GDM1 (cell line): ENCODE data around the gene CPNE8.
A peak's percentile ranks its signal among the peaks of the same experiment; 100 is the strongest.

ENCODE experiments used
- DNase-seq: peaks from one replicate; lab custom pipeline; 2025; lab: John Stamatoyannopoulos, UW

Gene CPNE8

DNA sequence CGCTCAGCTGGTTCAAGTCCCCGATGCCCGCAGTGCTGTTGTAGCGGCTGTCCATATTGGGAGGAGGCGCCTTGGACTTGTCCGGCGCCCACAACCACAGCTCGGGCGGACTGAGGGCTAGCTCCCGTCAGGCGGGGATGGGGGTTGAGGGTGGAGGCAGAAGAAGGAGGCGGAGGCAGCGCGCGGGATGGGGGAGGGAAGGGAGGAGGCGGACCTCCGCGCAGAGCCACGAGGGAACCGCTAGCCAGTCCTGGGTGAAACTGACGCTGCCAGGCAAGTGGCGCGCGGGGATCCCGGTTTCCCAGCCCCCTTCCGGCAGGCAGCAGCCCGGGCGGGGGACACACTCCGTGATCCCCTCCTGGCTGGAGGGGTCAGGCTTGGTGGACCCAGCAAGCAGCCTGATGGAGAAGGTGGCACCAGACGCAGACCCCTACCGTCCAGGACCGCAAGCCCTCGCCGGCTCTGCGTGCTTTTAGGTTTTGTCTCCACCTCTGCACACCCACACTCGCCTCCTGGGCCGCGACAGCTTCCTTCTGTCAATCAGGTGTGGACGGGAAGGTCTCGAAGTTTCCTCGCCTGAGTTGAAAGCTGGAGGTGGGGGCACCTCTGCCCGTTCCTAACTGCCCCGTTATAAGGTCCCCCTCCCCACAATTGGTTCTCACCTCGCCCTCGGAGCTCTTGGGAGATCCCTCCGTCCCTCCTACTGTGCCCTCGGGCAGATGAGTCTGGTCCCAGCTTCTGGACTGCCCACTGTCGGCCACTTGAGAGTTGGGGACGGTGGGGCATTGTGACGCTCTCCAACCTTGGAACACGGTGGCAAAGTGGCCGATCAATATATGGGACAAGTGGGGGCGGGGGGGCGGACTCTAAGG lies at the start of gene CPNE8:
Gene CPNE8, minus strand, starts transcription at position 112 of the 872 bp plus-strand sequence. Its CDS starts 57 bp downstream, at position 55.
- DNase-seq = no peak

DNA sequence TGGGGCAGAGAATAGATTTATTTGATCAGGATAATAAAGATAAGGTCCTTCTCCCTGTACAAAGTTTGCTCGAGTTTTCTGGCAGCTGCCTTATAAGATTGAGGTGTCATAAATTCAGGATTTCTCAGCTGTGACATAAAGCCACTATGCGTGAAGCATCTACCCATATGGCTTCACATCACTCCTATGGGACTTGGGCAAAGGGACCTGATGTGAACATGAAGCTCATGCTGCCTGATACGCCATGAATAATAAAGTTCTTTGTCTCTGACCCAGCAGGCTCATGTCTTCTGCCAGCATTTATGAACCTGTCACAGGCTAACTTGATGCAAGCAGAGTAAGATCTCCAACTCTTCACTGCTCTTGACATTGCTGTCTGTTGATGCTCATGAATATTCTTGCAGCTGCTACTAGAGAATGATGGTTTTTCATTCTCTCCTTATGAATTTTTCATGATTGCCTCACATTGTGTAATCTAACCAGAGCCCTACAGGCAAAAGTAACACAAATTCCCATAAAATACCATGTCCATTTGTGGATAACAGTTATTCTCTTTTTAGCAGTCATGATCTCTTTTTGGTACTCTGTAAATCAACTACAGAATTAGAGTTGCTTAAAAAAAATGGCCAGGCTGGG lies 49.0 kb upstream of the CPNE8 start:
- DNase-seq = no peak

DNA sequence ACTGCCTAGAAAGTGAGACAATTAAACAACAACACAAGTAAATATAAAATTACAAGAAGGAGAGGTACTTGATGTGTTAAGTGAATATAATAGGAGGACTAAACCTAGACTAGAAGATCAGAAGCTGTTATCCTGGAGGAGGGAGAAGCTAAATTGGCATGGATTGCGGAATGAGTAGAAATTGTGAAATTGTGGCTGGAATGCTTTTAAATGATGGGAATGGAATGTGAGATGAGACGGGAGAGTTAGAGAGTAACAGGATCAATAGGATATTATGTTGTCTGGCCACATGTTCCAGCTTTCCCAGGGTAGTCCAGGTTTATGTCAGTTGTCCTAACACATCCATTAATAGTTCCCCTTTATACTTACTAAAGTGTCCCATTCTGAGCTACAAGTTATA lies 44.0 kb upstream of the CPNE8 start:
- DNase-seq = no peak

DNA sequence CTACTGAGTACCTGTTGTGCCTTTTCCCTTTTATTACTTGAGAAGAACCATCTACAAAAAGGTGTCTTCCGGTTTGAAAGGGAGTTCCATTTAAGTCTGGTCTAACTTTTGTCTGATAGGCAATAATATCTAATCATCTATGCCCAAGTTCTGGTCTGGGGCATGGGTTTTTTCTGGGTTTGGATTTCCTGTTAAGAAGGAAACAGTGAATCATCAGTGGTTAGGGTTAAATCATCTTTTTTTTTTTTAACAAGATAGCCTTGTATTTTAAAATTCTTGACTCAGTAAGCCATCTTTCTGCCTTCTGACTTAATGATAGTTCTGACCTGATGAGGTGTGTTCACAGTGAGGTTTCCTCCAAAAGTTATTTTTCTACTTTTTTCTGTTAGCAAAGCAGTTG lies 29.3 kb upstream of the CPNE8 start:
- DNase-seq = no peak

DNA sequence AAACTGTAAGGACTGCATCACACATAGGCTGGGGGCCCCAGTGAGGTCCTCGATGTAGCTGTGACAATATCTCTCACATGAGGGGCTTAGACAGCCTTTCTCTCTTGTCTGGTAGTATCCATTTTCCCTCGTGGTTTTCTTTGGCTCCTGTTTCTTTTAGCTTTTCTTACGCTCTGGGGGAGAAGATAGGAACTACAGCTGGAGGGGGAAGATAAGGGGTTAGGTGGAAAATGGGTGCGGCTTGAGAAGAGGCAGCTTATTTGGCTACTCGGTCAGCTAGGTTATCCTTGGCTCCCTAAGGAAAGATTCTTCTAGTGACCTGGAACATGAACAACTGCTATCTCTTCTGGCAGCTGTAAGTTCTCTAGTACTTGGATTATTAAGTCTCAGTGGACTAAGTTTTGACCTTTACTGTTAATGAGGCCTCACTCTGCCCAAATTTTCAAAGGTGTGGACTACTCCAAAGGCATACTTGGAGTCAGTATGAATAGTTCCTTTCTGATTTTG lies 28.7 kb upstream of the CPNE8 start:
- no peak for DNase-seq

DNA sequence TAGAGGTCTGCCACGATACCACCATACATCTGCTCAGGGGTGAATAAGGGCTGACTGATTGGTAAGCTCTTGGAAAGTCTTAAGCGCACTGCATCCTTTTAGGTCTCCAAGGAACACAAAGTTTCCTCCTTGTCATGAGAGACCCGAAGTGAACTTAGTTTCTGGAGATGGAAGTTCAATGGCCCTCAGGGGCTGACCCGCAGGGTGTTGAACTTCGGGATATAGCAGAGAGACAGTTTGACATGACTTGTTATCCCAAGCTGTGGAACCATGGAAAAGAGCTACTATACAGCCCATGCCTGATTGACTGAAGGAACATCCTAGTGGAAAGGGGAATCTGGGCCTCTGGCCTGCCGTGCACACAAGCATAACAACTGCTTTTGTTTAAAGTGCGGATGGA lies 26.9 kb upstream of the CPNE8 start:
- DNase-seq = no peak

- no peak for DNase-seq
Measured at GRCh38 chr12:38931461-38931860, 26.1 kb upstream of the CPNE8 start.

GRCh38 chr12:38930990-38931389 lies 25.6 kb upstream of the CPNE8 start:
- no peak for DNase-seq

GRCh38 chr12:38926501-38926900 lies 21.1 kb upstream of the CPNE8 start:
- no peak for DNase-seq

DNA sequence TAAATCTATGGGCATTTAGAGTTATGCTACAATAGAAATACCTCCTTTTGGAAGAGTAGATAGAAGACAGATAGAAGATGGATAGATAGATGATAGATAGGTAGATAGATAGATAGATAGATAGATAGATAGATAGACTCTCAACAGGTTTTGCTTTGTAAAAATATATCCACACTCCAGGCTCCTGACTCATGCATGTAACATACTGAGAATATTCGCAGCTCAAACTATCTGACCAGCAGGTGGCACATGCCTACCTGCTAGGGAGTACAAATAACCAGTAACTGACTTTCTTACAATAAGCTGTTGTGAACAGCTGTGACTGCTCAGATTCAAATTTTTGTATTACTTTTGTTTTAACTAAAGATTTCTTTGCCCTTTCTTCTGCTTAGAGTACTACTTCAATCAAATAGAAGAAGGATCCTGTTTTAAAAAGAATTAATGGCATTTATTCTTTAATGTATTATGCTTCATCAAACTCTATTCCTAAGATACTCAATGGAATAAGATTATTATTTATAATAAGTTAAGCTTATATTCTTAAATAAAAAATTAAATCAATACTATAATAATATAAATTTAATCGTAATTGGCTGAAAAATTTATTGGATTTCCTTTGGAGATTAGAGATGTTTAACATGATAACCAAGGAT lies 15.8 kb upstream of the CPNE8 start:
- DNase-seq = peak; percentile 32

GRCh38 chr12:38919191-38919590 lies 13.8 kb upstream of the CPNE8 start:
- DNase-seq = no peak

DNA sequence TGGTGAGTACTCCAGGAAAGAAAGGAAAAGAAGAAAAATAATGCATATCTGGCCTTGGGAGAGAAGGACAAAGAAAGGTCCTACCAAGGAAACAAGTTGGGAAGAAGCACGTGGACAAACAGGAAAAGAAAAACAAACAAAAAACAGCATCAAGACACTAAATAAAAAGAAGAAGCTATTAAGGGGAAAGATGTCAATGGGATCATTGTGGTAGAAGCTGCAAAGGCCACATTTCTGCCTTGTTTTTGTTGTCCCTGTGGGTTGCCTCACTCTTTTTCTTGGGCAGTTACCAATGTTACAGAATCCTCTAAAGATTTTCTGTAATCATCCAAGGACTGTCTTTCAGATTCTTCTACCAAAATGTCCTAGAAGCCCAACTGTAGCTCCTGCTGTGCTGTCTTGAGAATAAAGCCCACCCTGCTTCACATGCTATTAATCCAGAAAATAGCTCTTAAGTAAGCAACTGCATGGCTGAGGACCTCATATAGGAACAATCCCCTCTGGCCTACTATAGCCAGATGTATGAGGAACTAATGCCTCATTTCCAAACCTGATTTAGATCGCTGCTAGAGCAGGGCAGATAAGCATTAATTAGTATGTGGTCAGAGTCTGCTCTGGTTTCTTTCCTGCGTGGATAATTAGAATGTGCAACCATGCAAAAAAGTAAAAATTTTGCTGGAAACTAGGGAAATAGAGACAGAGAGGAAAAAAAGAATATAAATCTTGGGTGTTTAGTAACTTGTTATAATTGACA lies 10.2 kb upstream of the CPNE8 start:
- DNase-seq = no peak

DNA sequence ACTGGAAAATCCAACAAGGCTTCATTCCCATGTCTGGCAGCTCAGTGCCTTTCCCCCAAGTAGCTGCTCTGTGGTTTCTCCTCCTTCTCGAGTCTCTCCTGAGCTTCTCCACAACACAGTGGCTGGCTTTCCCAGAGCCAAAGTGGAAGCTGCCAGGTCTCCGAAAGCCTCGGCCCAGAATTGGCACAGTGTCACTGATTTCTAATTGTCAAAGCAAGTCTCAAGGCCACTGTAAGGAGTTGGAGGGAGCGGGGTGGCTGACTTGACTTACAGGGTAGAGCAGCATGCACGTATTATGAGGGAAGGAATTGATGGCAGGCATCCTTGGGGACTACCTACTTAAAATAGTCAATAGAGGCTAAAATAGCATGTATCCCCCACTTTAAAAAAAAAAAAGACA lies 6.7 kb upstream of the CPNE8 start:
- DNase-seq = no peak

DNA sequence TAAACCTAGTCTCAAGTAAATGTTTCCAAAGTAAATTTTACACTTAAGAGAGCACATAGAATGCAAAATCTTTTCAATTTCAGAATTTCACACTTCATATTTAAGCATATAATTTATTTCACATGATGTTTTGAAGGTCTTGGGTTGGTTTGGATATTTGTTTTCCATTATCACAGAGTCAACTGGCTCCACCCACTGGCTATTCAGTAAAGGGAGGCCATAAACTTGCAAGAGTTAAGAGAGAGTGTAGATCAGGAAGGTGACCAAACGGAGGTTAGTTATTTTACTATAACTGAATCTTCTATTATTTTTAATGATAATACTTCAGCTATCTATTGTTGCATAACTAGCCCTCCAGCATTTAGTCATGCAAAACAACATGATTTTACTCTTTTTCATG lies 6.2 kb upstream of the CPNE8 start:
- no peak for DNase-seq

- DNase-seq = no peak
Measured at GRCh38 chr12:38907201-38907923, 2.0 kb upstream of the CPNE8 start.

- peak; percentile 1 for DNase-seq
Measured at GRCh38 chr12:38906482-38907200, 1.2 kb upstream of the CPNE8 start.

DNA sequence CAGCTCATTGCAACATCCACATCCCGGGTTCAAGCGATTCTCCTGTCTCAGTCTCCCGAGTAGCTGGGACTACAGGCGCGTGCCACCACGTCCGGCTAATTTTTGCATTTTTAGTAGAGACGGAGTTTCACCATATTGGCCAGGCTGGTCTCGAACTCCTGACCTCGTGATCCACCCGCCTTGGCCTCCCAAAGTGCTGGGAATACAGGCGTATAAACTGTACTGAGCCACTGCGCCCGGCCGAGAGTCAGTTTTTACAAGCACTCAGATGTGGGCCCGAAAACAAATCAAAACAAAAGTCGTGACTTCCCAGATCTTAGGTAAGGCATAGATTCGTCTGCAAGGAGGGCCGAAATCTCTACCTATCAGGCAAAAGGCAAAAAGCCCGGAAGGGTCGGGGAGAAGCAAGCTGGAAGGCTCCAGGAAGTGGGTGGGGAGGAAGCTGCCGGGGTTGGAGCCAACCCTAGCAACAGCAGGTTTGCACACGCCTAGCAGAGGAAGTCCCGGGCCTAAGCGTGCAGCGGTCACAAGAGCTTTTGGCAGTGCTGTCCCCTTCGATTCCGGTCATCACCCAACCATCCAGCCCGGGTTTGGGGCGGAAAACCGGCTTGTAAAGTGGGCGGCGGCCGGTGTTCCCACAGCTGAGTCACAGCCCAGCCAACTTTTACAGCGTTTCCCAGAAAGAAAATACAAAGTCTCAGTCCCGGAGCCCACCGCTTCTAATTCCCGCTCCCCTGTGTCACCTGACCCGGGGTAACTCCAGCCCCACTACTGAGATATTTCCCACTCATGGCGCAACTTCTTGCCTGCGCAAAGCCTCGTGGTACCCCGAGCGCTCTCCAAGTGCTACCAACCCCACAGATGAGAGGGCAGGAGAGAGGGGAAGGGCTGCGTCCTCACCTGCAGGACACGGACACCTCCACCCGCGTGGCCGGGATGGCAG lies 583 bp downstream of the CPNE8 start:
- DNase-seq = no peak

- no peak for DNase-seq
Measured at GRCh38 chr12:38903596-38903995, 1.8 kb downstream of the CPNE8 start.

GRCh38 chr12:38898001-38898684 lies 7.2 kb downstream of the CPNE8 start:
- no peak for DNase-seq
